SK-N-SH (cell line): ENCODE results near the gene TMEM44. TPM values are rescaled to one million over a fixed set of nuclear protein-coding genes. Genes with fewer than 3 reads are reported as not detected.

Experiments used
- CTCF ChIA-PET: fragments of 300-600, 350-600 bp; formaldehyde crosslinking; extraction: SDS; loops from one replicate; lab custom pipeline; 2021; lab: Yijun Ruan, JAX
- POLR2A ChIA-PET: fragments of 350-600 bp; sonication (Branson Sonifier 250); formaldehyde crosslinking; extraction: SDS; loops from one replicate; lab custom pipeline; 2020; ENCODE audit warnings: antibody characterized with exemption, inconsistent platforms; lab: Yijun Ruan, JAX
- DNase-seq: peaks from one replicate; pipeline ENCODE4 v3.0.0; 2012
- H2AFZ ChIP-seq: fragments of 200-600 bp; sonication (generic); 2 replicates; pipeline ENCODE4 v1.8.1; 2016; ENCODE audit warnings: antibody characterized with exemption, mild to moderate bottlenecking, low read depth
- H3F3A ChIP-seq: fragments of 200-600 bp; sonication (generic); replicated peaks from 2 replicates; pipeline ENCODE3; 2016; ENCODE audit warnings: antibody characterized with exemption, mild to moderate bottlenecking; ENCODE audit not compliant: insufficient read depth
- H3K27ac ChIP-seq, 2 experiments: fragments of 200-500 bp in 1 of 2; fragments of 200-600 bp in 1 of 2; sonication (Bioruptor generic) in 1 of 2; sonication (generic), shearing (Covaris generic) in 1 of 2; 2 replicates each; pipeline versions ENCODE4 v1.5.1 to v1.6.1; 2014 to 2016; ENCODE audit warnings: low read depth in 2 of 2, inconsistent platforms in 1 of 2, low read length in 1 of 2, mild to moderate bottlenecking in 1 of 2, mixed read lengths in 1 of 2
- H3K27me3 ChIP-seq: fragments of 200-600 bp; sonication (generic), shearing (Covaris generic); 2 replicates; pipeline ENCODE4 v1.6.1; 2016; ENCODE audit warnings: mixed run types; ENCODE audit not compliant: insufficient read depth
- H3K36me3 ChIP-seq, 2 experiments: fragments of 200-500 bp in 1 of 2; fragments of 200-600 bp in 1 of 2; sonication (Bioruptor generic) in 1 of 2; sonication (generic) in 1 of 2; replicated peaks in 1 of 2; 2 replicates each; pipeline versions ENCODE3 to v1.5.1; 2014 to 2016; ENCODE audit warnings: low read length in 1 of 2, mild to moderate bottlenecking in 1 of 2; ENCODE audit not compliant: insufficient read depth in 2 of 2, control insufficient read depth in 1 of 2
- H3K4me1 ChIP-seq, 2 experiments: fragments of 200-500 bp in 1 of 2; fragments of 200-600 bp in 1 of 2; sonication (Bioruptor generic) in 1 of 2; sonication (generic), shearing (Covaris generic) in 1 of 2; 2 replicates each; pipeline versions ENCODE4 v1.5.1 to v1.6.1; 2014 to 2016; ENCODE audit warnings: low read depth in 1 of 2, low read length in 1 of 2, mixed run types in 1 of 2; ENCODE audit not compliant: insufficient read depth in 2 of 2, control insufficient read depth in 1 of 2
- H3K4me2 ChIP-seq: fragments of 200-600 bp; sonication (generic), shearing (Covaris generic); 2 replicates; pipeline ENCODE4 v1.6.1; 2017; ENCODE audit warnings: mixed run types
- H3K4me3 ChIP-seq, 2 experiments: fragments of 200-500 bp in 1 of 2; fragments of 200-600 bp in 1 of 2; sonication (Bioruptor generic) in 1 of 2; sonication (generic), shearing (Covaris generic) in 1 of 2; 2 replicates each; pipeline versions ENCODE4 v1.5.1 to v1.8.1; 2014 to 2016; ENCODE audit warnings: low read depth in 2 of 2, inconsistent platforms in 1 of 2, low read length in 1 of 2, mild to moderate bottlenecking in 1 of 2, mixed read lengths in 1 of 2, moderate library complexity in 1 of 2
- H3K79me2 ChIP-seq: fragments of 200-600 bp; sonication (generic); 2 replicates; pipeline ENCODE4 v1.8.1; 2017; ENCODE audit warnings: mild to moderate bottlenecking; ENCODE audit not compliant: insufficient read depth
- H3K9ac ChIP-seq: fragments of 200-600 bp; sonication (generic); 2 replicates; pipeline ENCODE4 v1.6.1; 2017; ENCODE audit warnings: mixed run types
- H3K9me2 ChIP-seq: fragments of 200-600 bp; sonication (generic); 2 replicates; pipeline ENCODE4 v1.6.1; 2017; ENCODE audit warnings: mixed run types
- H3K9me3 ChIP-seq: fragments of 200-600 bp; sonication (generic); 2 replicates; pipeline ENCODE4 v1.6.1; 2017; ENCODE audit warnings: mixed run types, mild to moderate bottlenecking, moderate library complexity
- H4K20me1 ChIP-seq: fragments of 200-600 bp; sonication (generic); 2 replicates; pipeline ENCODE4 v1.6.1; 2017; ENCODE audit warnings: mild to moderate bottlenecking, mixed run types; ENCODE audit not compliant: insufficient read depth
- EP300 ChIP-seq, 2 experiments: IDR thresholded peaks; 2 replicates each; pipeline versions ENCODE4 v1.4.0 to v1.6.1; 2012; ENCODE audit warnings: borderline replicate concordance in 1 of 2, low read depth in 1 of 2, low read length in 1 of 2
- FOXJ3 ChIP-seq: sonication (generic); formaldehyde crosslinking; IDR thresholded peaks from 2 replicates; pipeline ENCODE4 v1.5.1; 2020; ENCODE audit warnings: mild to moderate bottlenecking, missing genetic modification reagents
- GATA2 ChIP-seq: sonication (generic); formaldehyde crosslinking; IDR thresholded peaks from 2 replicates; pipeline ENCODE4 v1.5.0; 2020; ENCODE audit warnings: mild to moderate bottlenecking, missing genetic modification reagents
- MEF2A ChIP-seq: IDR thresholded peaks from 2 replicates; pipeline ENCODE4 v1.4.0; 2012; ENCODE audit warnings: low read depth, borderline replicate concordance
- RAD21 ChIP-seq: IDR thresholded peaks from 2 replicates; pipeline ENCODE4 v1.6.1; 2012; ENCODE audit warnings: mild to moderate bottlenecking, low read length
- RXRA ChIP-seq: IDR thresholded peaks from 2 replicates; pipeline ENCODE4 v1.4.0; 2012; ENCODE audit warnings: low read depth, mild to moderate bottlenecking, borderline replicate concordance
- SMC3 ChIP-seq: IDR thresholded peaks from 2 replicates; pipeline ENCODE4 v1.6.1; 2012; ENCODE audit warnings: low read depth, low read length, improper control_type of control experiment
- TAF1 ChIP-seq: IDR thresholded peaks from 2 replicates; pipeline ENCODE4 v1.6.1; 2012; ENCODE audit warnings: low read depth, mild to moderate bottlenecking, low read length, moderate library complexity, borderline replicate concordance
- TCF12 ChIP-seq: IDR thresholded peaks from 2 replicates; pipeline ENCODE4 v1.4.0; 2012
- WGBS: methylation state at CpG from one replicate; pipeline ENCODE4 v1.1.6; 2017; ENCODE audit warnings: low lambda C conversion rate; 5-methylcytosine and 5-hydroxymethylcytosine counted together
- polyA plus RNA-seq, 3 experiments: library from polyadenylated mRNA; depleted of rRNA; stranded (reverse); fragments of >200 nt; gene quantifications; 2 replicates each; pipeline ENCODE4 v1.2.3, GENCODE V29; 2012
- TF ChIP-seq, protein P1 (sequence below): IDR thresholded peaks from 2 replicates; pipeline ENCODE4 v1.4.0; 2012; ENCODE audit warnings: low read depth, borderline replicate concordance
- TF ChIP-seq, protein P2 (sequence below): fragments of 150-350 bp; IDR thresholded peaks from 2 replicates; pipeline ENCODE4 v1.6.1; 2017; ENCODE audit warnings: antibody characterized with exemption, low read length, low read depth, borderline replicate concordance
- TF ChIP-seq, protein P3 (sequence below): fragments of 200-600 bp; sonication (generic); IDR thresholded peaks from 2 replicates; pipeline ENCODE4 v1.6.1; 2017; ENCODE audit warnings: antibody characterized with exemption, mild to moderate bottlenecking, moderate library complexity

Gene TMEM44
- polyA plus RNA-seq, 1 of the 3 experiments (the other 2 are of a cell fraction) = 22.6 TPM

DNA sequence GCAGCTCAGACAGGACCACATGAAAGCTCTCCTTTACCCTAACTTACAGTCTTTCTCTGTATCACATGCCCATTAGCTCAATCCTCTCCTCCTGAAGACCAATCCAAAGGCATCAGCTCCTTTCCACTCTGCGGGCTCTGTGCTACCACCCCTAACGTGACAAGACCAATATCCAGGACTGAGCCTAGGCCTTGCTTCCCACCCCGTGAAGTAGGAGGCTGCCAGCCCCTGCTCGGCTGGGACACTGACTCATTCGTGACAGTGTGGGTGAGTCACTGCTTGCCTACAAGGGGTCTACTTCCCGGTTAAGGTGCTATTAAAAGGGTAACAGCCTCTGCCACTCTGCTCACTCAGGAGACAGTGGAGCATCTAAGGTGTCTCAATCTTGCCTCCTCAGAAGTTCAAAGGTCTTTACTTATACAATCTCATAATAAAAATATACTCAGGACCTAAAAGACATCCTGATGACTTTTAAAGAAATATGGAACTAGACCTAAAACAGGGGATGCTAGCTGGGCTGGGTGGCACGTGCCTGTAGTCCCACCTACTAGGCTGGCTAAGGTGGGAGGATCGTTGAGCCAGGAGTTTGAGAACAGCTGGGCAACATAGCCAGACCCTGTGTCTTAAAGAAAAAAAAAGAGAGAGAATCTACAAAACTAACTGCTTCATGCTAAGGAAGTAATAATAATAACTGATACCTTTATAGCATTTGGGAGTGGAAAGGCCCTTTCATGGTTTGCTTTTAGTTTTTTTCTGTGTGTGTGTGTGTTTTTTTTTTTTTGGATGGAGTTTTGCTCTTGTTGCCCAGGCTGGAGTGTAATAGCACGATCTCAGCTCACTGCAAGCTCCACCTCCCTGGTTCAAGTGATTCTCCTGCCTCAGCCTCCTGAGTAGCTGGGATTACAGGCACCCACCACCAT is 55.0 kb downstream of the TMEM44 start (continued):
- TF ChIP-seq, protein P1, sequence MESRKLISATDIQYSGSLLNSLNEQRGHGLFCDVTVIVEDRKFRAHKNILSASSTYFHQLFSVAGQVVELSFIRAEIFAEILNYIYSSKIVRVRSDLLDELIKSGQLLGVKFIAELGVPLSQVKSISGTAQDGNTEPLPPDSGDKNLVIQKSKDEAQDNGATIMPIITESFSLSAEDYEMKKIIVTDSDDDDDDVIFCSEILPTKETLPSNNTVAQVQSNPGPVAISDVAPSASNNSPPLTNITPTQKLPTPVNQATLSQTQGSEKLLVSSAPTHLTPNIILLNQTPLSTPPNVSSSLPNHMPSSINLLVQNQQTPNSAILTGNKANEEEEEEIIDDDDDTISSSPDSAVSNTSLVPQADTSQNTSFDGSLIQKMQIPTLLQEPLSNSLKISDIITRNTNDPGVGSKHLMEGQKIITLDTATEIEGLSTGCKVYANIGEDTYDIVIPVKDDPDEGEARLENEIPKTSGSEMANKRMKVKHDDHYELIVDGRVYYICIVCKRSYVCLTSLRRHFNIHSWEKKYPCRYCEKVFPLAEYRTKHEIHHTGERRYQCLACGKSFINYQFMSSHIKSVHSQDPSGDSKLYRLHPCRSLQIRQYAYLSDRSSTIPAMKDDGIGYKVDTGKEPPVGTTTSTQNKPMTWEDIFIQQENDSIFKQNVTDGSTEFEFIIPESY = no peak
- TF ChIP-seq EP300 (IDR thresholded peaks at IDR 0.05; ENCODE audit: borderline replicate concordance in 1 of 2, low read depth in 1 of 2, low read length in 1 of 2) (0 out of 4 replicates have a peak, but pooled peaks of 1 of the 2 experiments have one; percentile 60), MEF2A (no peak), RAD21 (no peak)

DNA sequence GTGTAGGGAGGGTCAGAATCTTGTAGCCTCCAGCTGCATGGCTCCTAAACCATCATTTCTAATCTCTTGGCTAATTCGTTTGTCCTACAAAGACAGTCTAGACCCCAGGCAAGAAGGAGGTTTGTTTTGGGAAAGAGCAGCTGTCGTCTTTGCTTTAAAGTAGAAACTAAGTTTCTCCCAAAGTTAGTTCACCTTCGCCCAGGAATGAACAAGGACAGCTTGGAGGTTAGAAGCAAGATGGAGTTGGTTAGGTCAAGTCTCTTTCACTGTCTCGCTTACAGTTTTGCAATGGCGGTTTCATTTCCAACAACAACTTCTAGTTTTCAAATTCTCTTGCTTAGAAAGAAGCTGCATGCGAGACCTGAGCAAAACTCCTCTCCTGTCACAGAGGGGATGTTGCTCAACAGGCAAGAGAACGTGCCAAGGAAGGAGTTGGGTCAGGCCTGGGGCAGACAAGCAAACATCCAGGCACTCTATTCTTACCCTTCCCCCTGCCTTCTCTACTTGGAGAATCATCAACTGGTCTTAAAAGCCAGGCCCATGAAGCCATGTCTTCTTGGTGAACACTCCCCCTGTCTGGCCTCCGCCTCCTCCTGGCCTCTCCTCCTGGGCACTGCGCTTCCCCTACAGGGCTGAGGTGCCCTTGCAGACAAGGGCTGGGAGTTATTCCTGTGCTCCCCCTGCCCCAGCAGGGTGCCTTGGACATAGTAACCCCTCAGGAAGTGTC is 57.6 kb downstream of the TMEM44 start:
- H3K4me3 ChIP-seq = no peak overlapping the region
- H3K4me2 ChIP-seq = peak overlapping the region; percentile 64; the same call in 1 of the 2 replicates
- H3K9me3 ChIP-seq = no peaks in the 10 kb centered on the region
- TF ChIP-seq, protein P2, sequence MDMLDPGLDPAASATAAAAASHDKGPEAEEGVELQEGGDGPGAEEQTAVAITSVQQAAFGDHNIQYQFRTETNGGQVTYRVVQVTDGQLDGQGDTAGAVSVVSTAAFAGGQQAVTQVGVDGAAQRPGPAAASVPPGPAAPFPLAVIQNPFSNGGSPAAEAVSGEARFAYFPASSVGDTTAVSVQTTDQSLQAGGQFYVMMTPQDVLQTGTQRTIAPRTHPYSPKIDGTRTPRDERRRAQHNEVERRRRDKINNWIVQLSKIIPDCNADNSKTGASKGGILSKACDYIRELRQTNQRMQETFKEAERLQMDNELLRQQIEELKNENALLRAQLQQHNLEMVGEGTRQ = no peak
- TF ChIP-seq TCF12 = no peak; the same call in 1 of the 2 replicates
- no peak for TF ChIP-seq TAF1
- no peak; the same call in 1 of the 2 replicates for TF ChIP-seq RXRA
- TF ChIP-seq GATA2 = no peak
- TF ChIP-seq, protein P3, sequence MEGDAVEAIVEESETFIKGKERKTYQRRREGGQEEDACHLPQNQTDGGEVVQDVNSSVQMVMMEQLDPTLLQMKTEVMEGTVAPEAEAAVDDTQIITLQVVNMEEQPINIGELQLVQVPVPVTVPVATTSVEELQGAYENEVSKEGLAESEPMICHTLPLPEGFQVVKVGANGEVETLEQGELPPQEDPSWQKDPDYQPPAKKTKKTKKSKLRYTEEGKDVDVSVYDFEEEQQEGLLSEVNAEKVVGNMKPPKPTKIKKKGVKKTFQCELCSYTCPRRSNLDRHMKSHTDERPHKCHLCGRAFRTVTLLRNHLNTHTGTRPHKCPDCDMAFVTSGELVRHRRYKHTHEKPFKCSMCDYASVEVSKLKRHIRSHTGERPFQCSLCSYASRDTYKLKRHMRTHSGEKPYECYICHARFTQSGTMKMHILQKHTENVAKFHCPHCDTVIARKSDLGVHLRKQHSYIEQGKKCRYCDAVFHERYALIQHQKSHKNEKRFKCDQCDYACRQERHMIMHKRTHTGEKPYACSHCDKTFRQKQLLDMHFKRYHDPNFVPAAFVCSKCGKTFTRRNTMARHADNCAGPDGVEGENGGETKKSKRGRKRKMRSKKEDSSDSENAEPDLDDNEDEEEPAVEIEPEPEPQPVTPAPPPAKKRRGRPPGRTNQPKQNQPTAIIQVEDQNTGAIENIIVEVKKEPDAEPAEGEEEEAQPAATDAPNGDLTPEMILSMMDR = peak; percentile 9; the same call in 1 of the 2 replicates
- no peak for TF ChIP-seq SMC3
- no peak for TF ChIP-seq FOXJ3 (CRISPR knock-in tag)
- no peaks in the 10 kb centered on the region for H3K27me3 ChIP-seq
- ChIA-PET CTCF (interaction anchor here (0.6 to 5.3 kb wide), 6 partner anchors 13 to 243 kb away, joined by 3 to 25 read pairs (median 3); no protein-coding TSS in a partner anchor), POLR2A (no interaction called here)
- peak overlapping the region in 1 of 2 experiments; percentile 93; a peak in 2 of 4 replicates for H3K27ac ChIP-seq
- H2AFZ ChIP-seq = no peak overlapping the region
- H3K79me2 ChIP-seq = no peaks in the 10 kb centered on the region
- no peaks in the 10 kb centered on the region for H3K9me2 ChIP-seq
- peaks cover 2 to 50% of the 10 kb centered on the region in 2 experiments; a peak in 3 of 4 replicates for H3K4me1 ChIP-seq
- no peak for DNase-seq
- no peaks in the 10 kb centered on the region for H4K20me1 ChIP-seq
- peaks cover 40% of the 10 kb centered on the region for H3F3A ChIP-seq
- no peak overlapping the region for H3K9ac ChIP-seq
- WGBS = 90% methylated on average over 9 of the region's 9 CpGs
- no peaks in the 10 kb centered on the region for H3K36me3 ChIP-seq
